HEK293 (cell line): ENCODE measurements around the gene ATP5F1D.

Experiments
- KLF10 ChIP-seq: fragments of 450-650 bp; IDR thresholded peaks from 2 replicates; pipeline ENCODE4 v1.5.1; 2018; ENCODE audit warnings: missing biosample characterization, mild to moderate bottlenecking, missing genetic modification characterization
- MYNN ChIP-seq: fragments of 450-650 bp; formaldehyde crosslinking; IDR thresholded peaks from 2 replicates; pipeline ENCODE4 v1.5.1; 2016; ENCODE audit warnings: missing biosample characterization, missing genetic modification characterization, borderline replicate concordance
- RBAK ChIP-seq: fragments of 450-650 bp; formaldehyde crosslinking; IDR thresholded peaks from 2 replicates; pipeline ENCODE4 v1.5.1; 2016; ENCODE audit warnings: missing biosample characterization, missing genetic modification characterization
- ZFP37 ChIP-seq: fragments of 450-650 bp; formaldehyde crosslinking; IDR thresholded peaks from 2 replicates; pipeline ENCODE4 v1.5.1; 2016; ENCODE audit warnings: missing biosample characterization, missing genetic modification characterization
- ZNF10 ChIP-seq: fragments of 450-650 bp; formaldehyde crosslinking; IDR thresholded peaks from 2 replicates; pipeline ENCODE4 v1.5.1; 2017; ENCODE audit warnings: missing biosample characterization, missing genetic modification characterization
- ZNF169 ChIP-seq: fragments of 450-650 bp; formaldehyde crosslinking; IDR thresholded peaks from 2 replicates; pipeline ENCODE4 v1.5.1; 2016; ENCODE audit warnings: missing biosample characterization, missing genetic modification characterization
- ZNF423 ChIP-seq: fragments of 450-650 bp; formaldehyde crosslinking; IDR thresholded peaks from 2 replicates; pipeline ENCODE4 v1.5.1; 2016; ENCODE audit warnings: missing biosample characterization, missing genetic modification characterization
- ZNF626 ChIP-seq: fragments of 450-650 bp; sonication (Bioruptor Pico); formaldehyde crosslinking; IDR thresholded peaks from 2 replicates; pipeline ENCODE4 v1.5.1; 2018; ENCODE audit warnings: missing biosample characterization, missing genetic modification characterization, inconsistent platforms
- TF ChIP-seq, protein P1 (sequence below): fragments of 450-650 bp; formaldehyde crosslinking; IDR thresholded peaks from 2 replicates; pipeline ENCODE4 v1.5.1; 2016; ENCODE audit warnings: missing biosample characterization, missing genetic modification characterization
- TF ChIP-seq, protein P2 (sequence below): fragments of 450-650 bp; formaldehyde crosslinking; IDR thresholded peaks from 2 replicates; pipeline ENCODE4 v1.5.1; 2016; ENCODE audit warnings: missing biosample characterization, missing genetic modification characterization, borderline replicate concordance

DNA sequence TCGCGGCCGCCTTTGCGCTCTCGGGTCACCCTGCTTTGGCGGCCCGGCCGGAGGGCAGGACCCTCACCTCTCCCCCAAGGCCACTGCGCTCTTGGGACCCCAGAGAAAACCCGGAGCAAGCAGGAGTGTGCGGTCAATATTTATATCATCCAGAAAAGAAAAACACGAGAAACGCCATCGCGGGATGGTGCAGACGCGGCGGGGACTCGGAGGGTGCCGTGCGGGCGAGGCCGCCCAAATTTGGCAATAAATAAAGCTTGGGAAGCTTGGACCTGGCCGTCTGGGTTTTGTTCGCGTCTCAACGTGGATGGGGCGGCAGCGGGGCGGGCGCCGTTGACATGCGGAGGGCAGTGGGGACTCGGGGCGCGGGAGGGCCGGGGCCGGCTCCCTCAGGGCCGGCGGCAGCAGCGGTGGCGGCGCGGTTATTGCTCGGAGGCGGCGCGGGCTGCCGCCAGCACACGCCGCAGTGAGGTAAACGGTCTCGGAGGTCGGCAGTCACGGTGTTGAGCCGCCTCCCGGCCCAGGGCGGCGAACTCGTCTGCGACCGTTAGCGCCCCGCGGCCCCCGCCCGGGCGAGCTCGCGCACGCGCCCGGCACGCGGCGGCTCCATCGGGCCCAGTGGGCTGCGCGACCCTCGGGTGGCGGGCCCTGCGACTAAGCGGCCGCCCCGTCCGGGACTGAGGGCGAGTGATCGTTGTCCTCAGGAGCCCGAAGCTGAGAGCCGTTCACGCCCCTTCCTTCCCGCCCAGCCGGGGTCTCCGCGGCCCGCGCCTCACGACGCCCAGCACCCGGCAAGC, 13.2 kb upstream of the ATP5F1D start:
- TF ChIP-seq, protein P1, sequence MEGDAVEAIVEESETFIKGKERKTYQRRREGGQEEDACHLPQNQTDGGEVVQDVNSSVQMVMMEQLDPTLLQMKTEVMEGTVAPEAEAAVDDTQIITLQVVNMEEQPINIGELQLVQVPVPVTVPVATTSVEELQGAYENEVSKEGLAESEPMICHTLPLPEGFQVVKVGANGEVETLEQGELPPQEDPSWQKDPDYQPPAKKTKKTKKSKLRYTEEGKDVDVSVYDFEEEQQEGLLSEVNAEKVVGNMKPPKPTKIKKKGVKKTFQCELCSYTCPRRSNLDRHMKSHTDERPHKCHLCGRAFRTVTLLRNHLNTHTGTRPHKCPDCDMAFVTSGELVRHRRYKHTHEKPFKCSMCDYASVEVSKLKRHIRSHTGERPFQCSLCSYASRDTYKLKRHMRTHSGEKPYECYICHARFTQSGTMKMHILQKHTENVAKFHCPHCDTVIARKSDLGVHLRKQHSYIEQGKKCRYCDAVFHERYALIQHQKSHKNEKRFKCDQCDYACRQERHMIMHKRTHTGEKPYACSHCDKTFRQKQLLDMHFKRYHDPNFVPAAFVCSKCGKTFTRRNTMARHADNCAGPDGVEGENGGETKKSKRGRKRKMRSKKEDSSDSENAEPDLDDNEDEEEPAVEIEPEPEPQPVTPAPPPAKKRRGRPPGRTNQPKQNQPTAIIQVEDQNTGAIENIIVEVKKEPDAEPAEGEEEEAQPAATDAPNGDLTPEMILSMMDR (tag by site-specific recombination): no peak
- TF ChIP-seq KLF10 (tag by site-specific recombination) (no peak), ZNF626 (tag by site-specific recombination) (no peak), ZFP37 (tag by site-specific recombination) (no peak), ZNF169 (tag by site-specific recombination) (no peak), RBAK (tag by site-specific recombination) (no peak), MYNN (no peak), ZNF423 (tag by site-specific recombination) (no peak), ZNF10 (tag by site-specific recombination) (no peak)
- TF ChIP-seq, protein P2, sequence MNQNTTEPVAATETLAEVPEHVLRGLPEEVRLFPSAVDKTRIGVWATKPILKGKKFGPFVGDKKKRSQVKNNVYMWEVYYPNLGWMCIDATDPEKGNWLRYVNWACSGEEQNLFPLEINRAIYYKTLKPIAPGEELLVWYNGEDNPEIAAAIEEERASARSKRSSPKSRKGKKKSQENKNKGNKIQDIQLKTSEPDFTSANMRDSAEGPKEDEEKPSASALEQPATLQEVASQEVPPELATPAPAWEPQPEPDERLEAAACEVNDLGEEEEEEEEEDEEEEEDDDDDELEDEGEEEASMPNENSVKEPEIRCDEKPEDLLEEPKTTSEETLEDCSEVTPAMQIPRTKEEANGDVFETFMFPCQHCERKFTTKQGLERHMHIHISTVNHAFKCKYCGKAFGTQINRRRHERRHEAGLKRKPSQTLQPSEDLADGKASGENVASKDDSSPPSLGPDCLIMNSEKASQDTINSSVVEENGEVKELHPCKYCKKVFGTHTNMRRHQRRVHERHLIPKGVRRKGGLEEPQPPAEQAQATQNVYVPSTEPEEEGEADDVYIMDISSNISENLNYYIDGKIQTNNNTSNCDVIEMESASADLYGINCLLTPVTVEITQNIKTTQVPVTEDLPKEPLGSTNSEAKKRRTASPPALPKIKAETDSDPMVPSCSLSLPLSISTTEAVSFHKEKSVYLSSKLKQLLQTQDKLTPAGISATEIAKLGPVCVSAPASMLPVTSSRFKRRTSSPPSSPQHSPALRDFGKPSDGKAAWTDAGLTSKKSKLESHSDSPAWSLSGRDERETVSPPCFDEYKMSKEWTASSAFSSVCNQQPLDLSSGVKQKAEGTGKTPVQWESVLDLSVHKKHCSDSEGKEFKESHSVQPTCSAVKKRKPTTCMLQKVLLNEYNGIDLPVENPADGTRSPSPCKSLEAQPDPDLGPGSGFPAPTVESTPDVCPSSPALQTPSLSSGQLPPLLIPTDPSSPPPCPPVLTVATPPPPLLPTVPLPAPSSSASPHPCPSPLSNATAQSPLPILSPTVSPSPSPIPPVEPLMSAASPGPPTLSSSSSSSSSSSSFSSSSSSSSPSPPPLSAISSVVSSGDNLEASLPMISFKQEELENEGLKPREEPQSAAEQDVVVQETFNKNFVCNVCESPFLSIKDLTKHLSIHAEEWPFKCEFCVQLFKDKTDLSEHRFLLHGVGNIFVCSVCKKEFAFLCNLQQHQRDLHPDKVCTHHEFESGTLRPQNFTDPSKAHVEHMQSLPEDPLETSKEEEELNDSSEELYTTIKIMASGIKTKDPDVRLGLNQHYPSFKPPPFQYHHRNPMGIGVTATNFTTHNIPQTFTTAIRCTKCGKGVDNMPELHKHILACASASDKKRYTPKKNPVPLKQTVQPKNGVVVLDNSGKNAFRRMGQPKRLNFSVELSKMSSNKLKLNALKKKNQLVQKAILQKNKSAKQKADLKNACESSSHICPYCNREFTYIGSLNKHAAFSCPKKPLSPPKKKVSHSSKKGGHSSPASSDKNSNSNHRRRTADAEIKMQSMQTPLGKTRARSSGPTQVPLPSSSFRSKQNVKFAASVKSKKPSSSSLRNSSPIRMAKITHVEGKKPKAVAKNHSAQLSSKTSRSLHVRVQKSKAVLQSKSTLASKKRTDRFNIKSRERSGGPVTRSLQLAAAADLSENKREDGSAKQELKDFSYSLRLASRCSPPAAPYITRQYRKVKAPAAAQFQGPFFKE (tag by site-specific recombination): no peak
